Effector CD8-positive, alpha-beta T cell (primary cell): ENCODE data around the gene PSMA4.
"Not testable (repeated sequence)": the region's sequence is repeated elsewhere in the genome, so short reads cannot be mapped to it uniquely, and the experiment has no call there.

Experiments used
- DNase-seq: peaks from one replicate; lab custom pipeline; 2025; lab: John Stamatoyannopoulos, UW

The PSMA4 gene

GRCh38 chr15:78551902-78552301 lies 11.7 kb downstream of the PSMA4 start:
- DNase-seq: no peak

DNA sequence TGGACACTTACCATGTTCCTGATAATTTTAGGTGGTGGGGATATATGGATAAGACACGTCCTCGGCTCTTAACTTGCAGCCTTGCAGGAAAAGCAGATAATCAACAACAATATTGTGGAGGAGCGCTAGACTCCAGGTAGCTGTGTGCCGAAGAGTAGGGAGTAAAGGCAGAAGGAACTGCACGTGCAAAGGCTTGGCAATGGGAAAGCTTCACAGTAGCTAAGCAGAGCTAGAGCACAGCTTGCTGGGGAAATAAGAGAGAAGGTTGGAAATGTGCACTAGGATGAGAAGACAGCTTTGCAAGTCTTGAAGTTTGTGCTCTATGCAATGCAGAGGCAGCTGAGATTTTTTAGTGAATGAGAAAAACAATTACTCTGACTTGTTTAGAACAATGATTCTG lies 12.4 kb downstream of the PSMA4 start:
- no peak for DNase-seq

DNA sequence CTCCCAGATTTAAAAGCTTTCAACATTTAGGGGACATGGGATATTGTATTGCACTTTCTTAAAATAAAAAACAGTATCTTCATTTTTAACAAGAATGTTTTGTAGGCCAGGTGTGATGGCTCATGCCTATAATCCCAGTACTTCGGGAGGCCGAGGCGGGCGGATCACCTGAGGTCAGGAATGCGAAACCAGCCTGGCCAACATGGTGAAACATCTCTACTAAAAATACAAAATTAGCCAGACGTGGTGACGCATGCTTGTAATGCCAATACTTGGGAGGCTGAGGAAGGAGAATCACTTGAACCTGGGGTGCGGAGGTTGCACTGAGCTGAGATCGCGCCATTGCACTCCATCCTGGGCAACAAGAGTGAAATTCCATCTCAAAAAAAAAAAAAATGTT lies 20.0 kb downstream of the PSMA4 start:
- DNase-seq: not testable (repeated sequence)

DNA sequence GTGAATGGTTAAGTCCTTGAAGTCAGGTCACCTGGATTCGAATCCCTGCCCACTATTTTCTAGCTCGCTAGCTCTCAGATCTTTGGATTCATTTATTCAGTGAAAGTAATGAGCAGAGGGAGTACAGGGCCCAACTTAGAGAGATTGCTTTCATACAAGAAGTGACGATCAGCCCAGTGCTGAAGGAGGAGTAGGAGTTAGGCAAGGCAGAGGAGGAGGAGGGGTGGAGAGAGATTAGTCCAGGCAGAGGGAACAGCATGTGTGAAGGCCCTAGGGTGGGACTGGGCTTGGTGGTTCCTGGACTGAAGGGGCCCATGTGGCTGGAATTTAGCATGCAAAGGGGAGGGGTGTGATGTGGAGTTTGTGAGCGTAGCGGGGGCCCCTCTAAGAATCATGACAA lies 21.2 kb downstream of the PSMA4 start:
- DNase-seq: no peak

- no peak for DNase-seq
Measured at GRCh38 chr15:78563092-78563491, 22.8 kb downstream of the PSMA4 start.

DNA sequence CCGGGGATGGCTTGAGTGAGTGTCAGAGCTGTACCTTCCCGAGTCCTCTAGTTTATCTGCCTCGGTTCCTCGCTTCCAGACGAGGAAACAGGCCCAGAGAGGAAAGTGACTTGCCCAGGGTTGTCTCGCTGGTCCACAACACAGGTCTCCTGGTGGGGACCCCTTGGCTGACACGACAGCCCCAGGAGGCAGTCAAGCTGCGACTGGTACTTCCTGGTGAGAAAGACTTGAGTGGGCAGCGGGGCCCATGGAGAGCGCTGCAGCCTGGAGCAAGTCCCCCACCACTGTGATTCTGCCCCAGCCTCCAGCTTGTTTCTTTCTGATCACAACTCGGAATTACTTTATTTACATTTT lies 24.5 kb downstream of the PSMA4 start:
- no peak for DNase-seq

- peak; percentile 34 for DNase-seq
Measured at GRCh38 chr15:78565097-78565950, 25.1 kb downstream of the PSMA4 start, which contains the start of gene CHRNA5. Gene CHRNA5, plus strand, starts transcription at chr15:78565520. Its CDS starts 200 bp downstream, at chr15:78565720.

DNA sequence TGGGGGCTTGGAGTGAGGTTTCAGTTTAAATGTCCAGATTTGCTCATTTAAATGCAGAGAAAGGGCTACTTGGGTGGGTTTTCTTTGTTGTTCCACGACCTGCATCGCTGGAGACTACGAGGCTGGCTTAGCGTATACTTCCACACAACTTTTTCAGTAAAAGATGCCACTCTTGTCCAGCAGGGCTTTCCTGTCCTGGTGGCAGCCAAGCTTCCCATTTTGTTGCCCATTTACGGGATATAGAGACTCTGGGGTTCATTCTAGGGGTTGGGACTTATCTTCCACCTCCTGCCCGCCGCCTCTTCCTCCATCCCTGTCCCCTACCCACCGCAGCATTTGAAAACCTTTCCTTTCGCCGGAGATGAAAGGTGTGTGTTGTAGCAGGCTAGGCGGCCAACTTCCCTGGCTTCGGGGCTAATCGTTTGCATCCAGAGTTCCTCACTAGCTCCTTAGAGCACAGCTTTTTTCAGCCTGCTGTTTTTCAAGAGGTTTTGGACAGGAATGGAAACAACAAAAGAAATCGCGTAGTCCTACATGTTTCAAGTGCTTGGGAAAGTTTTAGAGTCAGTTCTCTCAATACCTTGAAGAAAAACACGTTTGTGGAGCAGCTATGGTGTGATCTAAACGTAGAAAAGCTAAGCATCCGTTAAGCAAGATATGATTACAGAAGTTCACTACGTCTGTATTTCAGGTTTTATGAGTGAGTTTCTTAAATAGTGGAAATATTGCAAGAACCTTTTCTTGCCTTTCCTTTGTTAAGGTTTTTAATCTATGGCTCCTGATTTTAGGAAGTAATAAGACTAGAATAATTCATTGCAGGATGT lies 25.9 kb downstream of the PSMA4 start:
- no peak for DNase-seq

DNA sequence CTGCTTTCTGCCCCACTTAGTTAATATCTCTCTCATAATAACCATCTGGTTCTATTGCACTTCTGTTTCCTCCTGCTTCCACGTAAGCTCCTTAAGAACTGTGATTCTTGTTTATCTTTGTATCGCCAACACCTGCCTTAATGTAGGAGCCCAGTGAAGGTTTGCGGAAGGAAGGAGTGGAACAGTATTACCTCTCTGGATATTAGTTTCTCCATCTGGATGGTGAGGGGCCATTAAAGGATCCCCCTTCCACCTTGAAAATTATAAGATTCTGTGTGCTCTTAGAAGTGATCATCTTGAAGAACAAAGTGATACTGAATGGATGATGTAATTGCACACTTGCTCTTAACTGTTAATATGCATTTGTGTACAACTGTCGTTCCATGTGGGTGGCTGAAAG lies 27.3 kb downstream of the PSMA4 start:
- no peak for DNase-seq

DNA sequence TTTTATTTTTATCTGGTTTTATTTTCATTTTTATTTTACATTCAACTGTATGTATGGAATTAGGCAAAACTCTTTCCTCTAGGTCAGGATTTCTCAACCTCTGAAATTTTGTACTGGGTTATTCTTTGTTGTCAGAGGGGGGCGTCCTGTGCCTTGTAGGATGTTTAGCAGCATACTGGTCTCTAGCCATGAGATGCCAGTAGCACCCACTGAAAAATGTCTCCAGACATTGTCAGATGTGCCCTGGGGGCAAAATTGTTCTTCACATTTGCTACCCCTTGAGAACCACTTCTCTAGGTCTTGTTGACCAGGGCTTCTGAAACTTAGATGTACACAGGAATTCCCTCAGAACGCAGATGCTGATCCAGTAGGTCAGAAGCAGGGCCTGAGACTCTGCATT lies 30.5 kb downstream of the PSMA4 start:
- no peak for DNase-seq

DNA sequence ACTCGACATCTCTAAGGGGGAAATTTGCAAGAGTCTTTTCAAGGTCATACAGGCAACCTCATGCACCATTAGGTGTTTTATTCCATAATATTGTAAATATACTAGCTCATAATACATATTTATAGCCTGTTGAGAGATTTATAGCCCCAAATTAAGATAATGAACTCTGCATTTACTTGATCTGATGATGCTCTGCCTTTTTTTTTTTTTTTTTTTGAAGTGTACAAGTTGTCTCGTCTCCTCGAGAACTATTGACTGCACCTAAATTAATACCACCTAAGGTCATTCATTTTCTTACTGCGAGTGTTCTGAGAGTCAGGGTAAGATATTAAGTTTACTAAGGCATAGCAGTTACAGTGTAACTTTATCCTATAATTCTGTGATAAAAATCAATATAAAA lies 31.1 kb downstream of the PSMA4 start:
- no peak for DNase-seq

DNA sequence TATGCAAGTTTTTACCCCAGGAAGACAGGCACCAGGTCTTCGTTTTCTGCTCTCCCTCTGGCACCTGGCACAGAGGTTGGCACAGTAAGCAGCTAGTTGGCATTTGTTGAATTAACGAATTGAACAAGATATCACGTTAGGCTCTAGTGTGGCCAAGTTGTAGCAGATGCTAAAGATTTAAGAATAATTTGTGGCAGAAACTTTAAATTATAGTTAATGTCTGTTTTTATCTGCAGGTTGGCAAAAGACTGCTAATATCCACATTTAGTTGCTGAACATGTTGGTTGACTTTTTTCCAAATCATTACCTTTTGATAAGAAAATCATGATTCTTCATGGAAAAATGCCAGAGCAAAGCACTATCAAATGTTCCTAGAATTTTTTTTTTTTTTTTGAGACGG lies 33.2 kb downstream of the PSMA4 start:
- no peak for DNase-seq

DNA sequence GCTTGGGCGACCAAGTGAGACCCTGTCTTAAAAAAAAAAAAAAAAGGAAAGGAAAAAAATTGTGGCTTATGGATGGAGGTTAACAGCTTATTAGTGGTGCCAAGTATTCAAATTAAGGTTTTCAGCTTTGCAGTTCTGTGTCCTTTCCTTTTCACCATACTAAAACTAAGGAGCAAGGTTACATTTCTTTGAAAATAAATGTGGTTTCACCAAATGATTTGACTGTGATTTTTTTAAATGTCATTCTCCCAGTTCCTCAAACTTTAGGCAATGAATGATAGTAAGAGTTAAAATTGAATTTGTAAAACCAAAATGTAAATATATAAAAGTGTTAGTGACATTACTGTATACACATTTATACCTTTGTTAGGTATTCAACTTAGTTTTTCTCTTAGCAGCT lies 34.7 kb downstream of the PSMA4 start:
- DNase-seq: no peak

- DNase-seq: no peak
Measured at GRCh38 chr15:78597583-78597982, 57.3 kb downstream of the PSMA4 start.

DNA sequence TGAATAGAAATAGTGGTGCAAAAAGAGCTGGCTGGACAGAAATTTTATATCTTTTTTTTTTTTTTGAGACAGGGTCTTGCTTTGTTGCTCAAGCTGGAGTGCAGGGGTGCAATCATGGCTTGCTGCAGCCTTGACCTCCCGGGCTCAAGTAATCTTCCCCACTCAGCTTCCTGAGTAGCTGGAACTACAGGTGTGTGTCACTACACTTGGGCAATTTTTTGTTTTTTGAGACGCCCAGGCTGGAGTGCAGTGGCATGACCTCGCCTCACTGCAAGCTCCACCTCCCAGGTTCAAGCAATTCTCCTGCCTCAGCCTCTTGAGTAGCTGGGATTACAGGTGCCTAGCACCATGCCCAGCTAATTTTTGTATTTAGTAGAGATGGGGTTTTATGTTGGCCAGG lies 58.1 kb downstream of the PSMA4 start:
- DNase-seq: no peak

GRCh38 chr15:78599189-78599588 lies 58.9 kb downstream of the PSMA4 start:
- DNase-seq: no peak
